Measurements from ENCODE around the gene TCHP.
"Not testable (repeated sequence)": the region's sequence is repeated elsewhere in the genome, so short reads cannot be mapped to it uniquely, and the experiment has no call there.

Gene TCHP

DNA sequence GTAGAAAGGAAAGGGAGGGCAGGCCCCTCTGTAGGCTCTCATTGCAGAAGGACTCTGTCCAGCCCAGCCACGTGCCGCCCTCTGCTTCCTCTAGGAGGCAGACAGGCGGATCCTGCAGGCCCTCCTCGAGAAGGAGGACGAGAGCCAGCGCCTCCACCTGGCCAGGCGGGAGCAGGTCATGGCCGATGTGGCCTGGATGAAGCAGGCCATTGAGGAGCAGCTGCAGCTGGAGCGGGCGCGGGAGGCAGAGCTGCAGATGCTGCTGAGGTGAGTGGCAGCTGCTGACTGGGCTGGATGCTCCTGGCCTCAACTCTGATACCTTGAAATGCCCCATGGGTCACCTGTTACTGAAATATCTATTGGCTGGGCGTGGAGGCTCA, 10.9 kb downstream of the TCHP start:
- no peak for DNase-seq

DNA sequence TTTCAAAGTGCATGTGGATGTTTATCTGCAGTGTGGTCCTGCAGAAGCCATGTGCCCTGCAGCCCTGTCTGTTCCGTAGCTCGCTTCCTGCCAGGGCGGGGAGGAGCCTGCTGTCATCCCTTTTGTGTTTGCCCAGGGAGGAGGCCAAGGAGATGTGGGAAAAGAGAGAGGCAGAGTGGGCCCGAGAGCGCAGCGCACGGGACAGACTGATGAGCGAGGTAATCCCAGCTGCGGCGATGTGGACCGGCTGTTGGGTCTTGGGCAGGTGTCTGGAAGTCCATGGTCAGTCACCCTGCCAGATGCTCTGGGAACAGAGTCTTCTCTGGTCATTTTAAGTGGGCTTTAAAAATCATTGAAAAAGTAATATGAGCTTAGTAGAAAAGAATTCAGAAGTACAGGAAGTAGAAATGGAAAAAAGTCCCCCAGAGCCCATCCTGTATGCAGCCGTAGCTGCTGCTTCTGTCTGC, 12.8 kb downstream of the TCHP start:
- no peak for DNase-seq

DNA sequence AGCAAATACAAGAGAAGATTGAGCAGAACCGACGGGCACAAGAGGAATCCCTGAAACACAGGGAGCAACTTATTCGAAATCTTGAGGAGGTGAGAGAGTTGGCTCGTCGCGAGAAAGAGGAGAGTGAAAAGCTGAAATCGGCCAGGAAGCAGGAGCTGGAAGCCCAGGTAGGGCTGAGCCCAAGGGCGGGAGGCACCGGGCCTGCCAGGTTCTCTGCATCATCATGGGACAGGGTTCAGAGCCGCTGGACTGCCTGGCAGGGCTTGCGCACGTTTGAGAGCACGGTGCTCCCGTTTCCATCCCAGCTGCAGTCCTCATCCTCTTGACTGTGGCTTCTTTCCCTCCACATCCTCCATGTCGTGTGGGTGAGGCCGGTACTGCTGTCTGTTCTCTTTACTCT, 14.4 kb downstream of the TCHP start:
- DNase-seq = no peak

DNA sequence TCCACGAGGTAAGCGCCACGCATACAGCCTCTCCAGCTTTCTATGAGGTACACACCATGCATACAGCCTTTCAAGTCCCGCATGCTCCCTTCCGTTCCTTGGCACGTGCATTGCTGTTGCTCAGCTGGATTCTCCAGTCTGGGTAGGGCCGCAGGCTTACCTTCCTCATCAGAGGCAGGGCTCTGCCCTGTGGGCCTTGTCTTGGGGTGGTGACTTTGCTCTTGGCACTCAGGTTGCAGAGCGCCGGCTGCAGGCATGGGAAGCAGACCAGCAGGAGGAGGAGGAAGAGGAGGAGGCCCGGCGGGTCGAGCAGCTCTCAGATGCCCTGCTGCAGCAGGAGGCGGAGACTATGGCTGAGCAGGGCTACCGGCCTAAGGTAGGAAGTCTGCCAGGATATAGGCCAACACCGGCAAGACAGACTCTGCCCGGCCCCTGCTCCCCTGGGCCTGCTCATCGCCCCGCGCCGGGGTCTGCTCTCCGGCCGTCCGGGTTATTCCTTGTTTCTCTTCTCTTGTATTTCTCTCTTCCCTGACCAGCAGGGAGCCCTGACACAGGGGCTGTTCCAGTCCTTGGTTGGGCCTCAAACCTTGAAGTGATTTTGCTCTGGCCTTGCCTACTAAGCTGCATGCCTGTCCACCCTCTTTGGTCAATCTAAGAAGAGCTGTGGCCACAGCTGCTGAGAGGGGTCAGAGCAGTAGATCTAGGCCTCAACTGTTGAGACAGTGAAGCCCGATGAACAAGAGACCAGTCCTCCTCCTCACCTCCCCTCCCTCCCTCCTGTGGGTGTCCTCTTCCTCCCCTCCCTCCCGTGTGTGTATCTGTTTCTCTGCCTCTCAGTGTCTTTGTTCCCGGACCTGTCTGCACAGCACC, 15.3 kb downstream of the TCHP start:
- DNase-seq = no peak

DNA sequence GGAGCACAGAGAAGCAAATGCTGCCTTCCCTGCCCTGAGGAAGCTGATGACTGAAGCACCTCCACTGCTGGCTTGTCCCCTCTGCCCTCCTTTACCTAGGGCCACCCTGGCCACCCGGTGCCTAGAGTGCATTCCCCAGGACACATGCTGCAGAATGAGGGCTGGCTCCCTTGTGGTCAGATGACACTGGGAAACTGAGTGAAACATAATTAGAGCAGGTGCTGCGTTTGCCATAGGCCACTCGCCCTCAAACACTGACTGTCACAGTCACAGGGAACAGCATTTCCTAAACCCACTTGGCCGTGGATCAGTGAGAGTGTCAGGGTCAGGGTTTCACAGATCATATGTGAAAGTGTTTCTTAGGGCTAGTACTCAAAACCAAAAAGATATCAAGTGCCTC, 16.0 kb downstream of the TCHP start:
- no peak for DNase-seq

DNA sequence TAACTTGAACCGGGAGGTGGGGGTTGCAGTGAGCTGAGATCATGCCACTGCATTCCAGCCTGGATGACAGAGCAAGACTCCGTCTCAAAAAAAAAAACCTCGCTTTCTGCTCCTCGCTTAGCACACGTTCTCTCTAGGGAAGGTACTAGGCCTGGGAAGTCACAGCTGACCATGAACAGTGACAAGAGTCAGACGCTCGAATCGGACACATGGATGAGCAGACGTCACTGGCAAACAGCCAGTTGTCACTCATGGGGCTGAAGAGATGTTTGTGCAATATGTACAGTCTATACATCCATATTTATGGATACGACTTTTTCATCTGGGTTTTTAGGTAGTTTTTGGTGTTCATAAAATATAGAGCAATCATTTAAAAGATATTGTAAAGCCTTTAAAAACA, 19.4 kb downstream of the TCHP start:
- DNase-seq = no peak

DNA sequence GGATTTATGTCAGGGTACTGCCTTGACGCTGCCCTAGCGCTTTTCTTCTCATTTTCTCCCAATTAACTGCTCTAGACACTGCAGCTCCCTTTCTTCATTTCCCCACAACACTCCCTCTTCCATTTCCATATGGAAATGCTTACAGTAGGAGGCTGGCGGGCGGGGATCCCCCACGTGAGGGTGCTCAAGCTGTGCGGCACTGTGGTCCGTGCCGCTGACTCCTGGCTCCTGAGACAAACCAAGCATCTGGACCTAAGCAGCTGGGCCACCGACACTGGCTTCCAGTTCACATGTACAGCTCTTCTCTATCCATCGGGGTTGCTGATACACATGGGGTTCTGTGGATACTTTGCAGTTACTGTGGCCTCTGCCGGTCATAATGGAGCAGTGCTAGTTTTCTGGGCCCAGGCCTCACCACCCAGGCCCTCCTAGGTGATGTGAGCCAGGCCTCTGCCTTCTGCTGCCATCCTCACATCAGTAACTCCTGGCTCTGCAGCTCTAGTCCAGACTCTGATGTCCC, 20.2 kb downstream of the TCHP start:
- DNase-seq = no peak

DNA sequence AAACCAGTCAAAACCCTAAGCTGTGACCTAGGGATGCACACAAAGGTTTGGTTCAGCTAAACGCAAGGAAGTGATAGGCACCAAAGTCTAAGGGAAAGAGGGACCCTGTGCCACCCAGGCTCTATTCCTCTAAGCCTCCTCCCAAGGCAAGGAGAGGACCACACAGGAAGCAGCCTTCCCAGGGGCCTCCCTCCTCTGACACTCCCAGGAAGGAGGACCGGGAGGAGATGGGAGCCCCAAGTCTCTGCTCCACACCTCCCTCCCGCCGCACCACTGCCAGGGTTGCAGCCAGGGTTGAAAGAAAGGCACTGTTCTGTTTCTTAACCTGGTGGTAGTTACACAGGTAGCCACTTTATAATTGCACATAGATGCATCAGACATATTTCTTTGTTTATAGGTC, 21.9 kb downstream of the TCHP start:
- no peak for DNase-seq

DNA sequence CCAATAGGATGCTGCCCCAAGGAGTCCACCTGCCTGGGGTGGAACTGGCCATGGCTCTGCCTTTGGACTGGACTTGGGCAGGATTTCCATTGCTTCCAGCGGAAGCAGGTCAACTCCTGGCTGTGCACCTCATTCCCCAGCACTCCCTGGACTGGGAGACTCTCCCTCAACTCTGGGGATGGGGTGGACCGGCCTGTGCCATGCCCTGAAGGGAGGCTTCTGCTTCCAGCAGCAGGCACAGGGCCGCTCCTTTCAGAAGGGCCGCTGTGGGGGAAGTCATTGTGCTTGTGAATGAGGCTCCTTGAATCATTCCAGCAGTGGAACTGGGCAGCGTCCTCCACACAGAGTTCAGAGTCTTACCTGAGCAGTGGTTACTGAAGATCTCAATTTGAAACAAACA, 23.0 kb downstream of the TCHP start:
- DNase-seq = no peak

DNA sequence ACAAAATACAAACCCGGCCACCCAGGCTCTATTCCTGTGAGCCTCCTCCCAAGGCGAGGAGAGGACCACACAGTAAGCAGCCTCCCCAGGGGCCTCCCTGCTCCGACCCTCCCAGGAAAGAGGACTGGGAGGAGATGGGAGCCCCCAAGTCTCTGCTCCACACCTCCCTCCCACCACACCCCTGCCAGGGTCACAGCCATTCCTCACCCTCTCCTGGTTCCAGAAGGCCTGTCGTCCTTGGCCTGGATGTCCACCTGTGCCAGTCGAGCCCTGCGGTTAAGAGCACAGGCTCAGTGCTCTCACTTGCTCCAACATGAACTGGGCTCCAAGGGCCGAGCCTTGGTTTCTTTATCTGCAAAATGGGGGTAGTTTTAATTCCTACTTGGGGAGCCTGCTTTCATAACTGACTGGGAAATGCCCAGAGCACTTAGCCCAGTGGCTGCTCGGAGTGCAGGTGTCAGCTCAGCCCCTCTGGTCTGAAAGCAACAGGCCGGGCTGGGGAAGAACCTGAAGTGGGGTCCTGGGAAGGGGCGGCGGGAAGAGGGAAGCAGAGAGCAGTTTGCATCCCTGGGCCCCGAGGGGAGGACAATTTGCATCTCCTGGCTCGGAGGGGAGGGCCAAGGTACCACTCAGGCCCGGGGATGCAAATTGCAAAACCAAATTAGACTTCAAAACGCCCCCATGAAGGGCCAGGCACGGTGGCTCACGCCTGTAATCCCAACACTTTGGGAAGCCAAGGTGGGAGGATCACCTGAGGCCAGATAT, 23.6 kb downstream of the TCHP start:
- no peak for DNase-seq

DNA sequence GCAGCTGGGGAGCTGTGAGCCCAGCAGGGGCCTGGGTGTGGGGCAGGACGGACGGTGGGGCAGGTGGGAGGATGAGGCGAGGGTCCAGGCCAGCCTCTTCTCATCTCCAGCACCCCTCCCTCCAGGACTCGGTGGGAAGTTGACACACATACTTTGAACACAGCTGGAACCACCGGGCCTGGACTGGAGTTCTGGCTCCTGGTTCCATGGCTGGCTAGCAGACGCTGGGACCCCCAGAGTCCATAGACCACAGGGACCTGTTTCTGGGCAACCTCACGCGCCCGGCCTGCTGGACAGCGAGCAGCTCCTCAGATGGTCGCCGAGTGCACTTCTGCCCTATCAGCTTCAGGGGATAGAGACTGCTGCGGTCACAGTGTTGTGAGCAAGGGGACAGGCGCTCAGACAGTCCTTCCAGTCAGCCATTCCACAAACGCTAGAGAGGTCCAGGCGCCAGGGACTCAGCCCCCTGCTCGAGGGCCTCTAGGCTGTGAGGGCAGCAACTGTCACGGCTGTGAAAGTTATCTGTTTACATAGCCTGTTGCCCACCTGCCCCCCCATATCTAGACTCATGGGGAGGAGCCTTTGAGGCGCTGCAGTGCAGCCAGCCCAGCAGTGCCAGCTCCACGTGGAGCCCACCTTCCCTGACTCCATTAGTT, 25.2 kb downstream of the TCHP start:
- no peak for DNase-seq

DNA sequence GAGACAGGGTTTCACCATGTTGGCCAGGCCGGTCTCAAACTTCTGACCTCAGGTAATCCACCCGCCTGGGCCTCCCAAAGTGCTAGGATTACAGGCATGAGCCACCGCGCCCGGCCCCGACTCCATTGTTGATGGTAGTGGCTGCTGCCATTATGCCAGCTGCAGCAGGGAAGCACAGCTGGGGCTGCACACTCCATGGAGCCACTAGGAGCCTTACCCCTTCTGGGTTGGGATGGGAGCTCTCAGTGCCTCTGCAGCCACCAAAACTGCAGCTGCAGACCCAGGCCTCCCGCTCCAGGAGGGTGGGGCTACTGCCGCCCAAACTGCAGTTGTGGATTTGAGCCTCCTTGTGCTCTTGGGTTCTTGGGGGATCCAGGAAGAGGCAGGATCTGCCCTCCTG, 25.9 kb downstream of the TCHP start:
- no peak for DNase-seq

DNA sequence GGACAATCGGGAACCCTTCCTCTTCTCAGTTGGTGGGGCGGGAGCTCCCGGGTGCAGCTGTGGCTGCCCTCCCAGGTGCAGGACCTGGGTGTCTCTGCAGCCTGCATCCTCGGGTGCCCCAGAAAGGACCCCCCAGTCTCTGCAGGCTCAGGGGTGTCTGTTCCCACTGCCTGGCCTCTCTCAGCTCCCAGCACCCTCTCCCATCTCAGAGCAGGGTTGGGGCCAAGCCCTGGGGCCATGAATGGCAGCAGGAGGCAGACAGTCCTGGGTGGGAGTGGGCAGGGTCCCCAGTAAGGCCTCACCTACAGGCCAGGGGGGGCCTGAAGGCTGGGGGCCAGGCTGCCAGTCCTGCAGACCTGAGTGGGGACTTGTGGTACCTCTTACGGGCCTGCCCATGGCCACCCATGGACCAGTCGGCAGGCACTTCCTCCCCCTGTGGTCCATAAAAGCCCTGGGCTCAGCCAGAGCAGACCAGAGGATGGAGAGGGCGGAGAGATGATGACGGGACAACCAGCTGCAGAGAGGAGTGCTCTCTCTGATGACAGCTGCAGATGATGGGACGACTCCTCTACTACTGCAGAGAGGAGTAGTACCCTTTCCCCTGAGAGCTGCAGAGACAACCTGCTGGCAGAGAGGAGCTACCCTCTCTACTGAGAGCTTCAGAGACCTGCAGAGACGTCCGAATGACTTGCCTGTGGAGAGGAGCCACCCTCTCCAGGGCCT, 26.6 kb downstream of the TCHP start:
- no peak for DNase-seq

DNA sequence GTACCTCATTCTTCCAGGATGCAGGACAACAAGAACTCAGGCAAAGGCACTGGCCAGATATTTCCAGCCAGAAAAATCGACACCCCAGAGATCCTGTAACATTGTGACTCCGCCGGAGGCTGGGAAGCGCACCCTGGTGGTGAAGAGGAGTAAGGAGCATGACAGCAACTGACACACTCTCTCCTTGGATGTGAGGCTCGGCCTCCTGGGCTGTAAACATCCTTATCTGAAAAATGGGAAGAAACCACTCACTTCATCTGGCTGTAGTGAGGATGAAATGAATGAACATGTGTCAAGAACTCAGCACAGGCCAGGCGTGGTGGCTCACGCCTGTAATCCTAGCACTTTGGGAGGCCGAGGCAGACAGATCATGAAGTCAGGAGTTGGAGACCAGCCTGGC, 27.5 kb downstream of the TCHP start:
- DNase-seq = no peak

DNA sequence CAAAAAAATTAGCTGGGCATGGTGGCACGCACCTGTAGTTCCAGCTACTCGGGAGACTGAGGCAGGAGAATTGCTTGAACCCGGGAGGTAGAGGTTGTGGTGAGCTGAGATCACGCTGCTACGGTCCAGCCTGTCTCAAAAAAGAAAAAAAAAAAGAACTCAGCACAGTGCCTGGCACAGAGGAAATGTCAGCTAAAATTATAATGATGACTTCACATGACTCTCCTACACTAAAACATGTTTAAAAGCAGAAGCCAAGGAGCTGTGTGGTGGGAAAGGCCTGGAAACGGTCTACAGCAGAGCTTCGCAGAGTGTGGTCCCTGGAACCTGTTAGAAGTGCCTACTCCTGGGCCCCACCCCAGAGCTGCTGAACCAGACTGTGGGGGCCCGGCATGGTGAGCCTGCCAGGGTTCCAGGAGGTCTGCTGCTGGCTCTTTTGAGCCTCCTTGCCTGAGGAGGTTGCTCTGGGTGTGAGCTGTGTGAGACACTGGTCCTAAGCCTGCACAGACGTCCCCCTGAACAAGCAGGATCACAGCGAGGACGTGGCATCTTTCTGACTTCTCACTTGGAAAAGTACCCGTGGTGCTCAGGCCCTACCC, 28.1 kb downstream of the TCHP start:
- DNase-seq = no peak

DNA sequence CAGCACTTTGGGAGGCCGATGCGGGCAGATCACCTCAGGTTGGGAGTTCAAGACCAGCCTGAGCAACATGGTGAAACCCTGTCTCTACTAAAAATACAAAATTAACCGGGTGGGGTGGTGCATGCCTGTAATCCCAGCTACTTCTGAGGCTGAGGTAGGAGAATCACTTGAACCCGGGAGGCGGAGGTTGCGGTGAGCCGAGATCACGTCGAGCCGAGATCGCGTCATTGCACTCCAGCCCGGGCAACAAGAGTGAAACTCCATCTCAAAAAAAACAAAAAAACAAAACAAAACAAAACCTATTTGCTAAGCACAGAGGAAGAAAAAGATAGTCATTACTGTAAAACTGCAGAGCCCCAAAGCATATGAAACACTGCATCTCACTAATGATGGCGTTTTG, 29.3 kb downstream of the TCHP start:
- DNase-seq = not testable (repeated sequence)

DNA sequence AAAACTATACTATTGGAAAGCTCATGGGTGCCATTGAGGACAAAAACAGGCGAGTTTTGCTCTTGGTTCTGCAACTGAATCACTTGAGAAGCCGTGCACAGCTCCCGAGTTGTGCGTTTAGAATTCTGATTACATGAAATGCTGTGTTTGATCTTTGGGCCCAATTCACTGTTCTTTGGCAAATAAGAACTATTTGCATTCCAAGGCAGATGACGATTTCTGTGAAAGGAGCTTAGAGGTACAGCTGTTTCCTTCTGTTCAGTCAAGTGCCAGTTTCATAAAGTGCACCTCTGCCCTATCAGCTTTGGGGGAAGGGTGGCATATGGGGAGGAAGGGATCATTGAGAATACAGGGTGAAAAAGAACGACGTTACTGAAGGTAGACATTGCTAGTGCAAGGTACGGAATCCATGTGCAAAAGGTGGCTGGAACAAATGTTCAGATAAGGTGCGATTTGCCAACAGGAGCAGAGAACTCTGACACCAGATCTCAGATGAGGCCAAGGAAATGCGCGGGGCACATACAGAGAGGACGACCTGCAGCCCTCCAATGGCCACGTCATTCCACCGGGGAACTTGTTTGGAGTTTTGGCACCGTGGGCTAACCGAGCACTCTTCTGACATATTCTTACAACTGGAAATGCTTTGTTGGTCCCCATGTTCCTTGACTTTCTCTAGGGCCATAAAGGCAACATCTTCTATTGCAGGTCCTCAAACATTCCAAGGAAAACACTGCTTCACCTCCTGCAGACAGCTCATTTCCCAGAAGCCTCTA, 30.1 kb downstream of the TCHP start:
- no peak for DNase-seq

DNA sequence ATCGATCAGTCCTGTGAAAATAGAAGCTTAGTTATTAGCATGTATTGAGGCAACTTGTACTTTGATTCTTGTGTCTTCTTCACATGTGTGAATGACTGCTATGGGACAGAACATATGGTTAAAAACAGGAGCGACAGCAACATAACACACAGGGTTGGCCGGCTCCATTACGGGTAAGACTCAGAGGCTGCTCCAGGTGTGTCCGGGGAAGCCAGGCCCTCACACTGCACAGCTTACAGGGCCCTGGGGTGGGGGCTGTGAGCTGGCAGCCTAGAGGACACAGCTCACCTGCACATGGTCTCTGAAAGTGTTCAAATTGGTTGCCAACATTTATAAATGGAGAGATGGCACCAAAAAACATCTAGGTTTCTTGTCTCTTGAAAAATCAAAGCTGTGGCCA, 31.1 kb downstream of the TCHP start:
- no peak for DNase-seq

DNA sequence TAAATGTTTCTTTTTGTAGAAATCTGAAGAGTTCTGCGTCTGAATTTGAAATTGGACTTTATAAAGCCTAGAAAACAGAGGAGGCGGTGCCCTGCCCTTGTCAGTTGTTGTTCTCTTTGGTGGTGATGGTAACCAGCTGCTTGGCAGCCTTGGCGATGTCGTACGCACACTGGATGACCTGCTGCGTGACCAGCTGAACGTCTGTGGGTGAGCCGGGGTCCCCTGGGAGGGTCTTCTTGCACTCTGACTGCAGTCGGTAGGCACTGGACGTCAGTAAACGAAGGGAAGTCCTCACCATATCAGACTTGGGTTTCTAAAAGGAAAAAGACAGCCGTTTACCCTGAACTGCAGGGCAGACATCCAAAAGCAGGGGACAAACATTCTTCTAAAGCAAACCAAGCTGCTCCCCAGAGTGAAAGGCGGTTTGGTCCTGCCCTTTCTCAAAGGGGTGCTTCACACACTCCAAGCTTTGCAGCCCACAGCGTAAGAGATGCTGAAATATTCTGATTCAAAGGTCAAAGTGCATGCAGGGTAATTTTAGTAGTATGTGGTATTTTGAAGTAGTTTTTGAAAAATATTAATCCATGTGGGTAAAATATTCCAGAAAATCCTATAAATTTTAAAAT, 32.9 kb downstream of the TCHP start:
- DNase-seq = no peak

DNA sequence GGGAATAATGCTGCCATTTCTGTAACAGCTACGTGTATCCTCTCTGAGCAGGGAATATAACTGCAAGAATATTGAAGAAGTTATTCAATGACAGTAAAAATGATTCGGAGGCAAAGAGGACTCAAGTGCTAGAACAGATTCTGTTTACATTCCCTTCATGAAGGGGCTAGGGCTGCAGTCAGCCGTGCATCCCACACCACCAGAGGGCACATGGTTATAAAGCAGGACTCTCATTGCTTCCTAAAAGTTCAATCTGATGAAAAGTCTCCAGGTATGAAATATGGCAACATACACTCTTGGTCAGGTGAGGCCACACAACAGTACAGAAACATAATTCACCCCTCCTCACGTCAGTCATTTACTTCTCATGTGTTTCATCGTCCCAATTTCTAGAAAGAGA, 34.0 kb downstream of the TCHP start:
- DNase-seq = no peak

DNA sequence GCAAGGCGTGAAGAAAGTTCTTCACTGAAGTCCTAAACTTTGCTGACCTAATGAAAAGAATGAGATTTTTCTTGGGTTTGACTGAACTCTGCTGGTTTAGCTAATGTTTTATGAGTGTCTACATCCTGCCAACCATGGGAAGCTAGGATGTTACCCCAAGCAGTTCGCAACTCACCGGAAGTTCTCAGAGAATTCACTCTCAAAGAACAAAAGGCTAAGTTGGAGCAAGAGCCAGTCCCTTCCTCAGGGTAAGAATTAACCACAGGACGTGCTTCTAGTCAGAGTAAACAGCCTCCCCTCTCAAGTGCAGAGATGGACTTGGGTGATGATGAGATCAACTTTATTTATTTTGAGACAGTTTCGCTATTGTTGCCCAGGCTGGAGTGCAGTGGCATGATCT, 37.3 kb downstream of the TCHP start:
- no peak for DNase-seq

All from NCI-H1048 (cell line).